GM19025 (cell line): ENCODE results near the gene F9.
"Not testable (repeated sequence)": the region's sequence is repeated elsewhere in the genome, so short reads cannot be mapped to it uniquely, and the experiment has no call there.

Source experiments
- ATAC-seq: cut with Tn5 transposase; IDR thresholded peaks from one replicate; pipeline ENCODE4 v1.9.1; 2021; ENCODE audit warnings: mild to moderate bottlenecking, low read depth, moderate library complexity; ENCODE audit not compliant: unreplicated experiment

The F9 gene

GRCh38 chrX:139530550-139530949 is at the start of gene F9:
F9 (plus strand) TSS chrX:139530739; CDS start chrX:139530765, 26 bp downstream.
- no peak for ATAC-seq

GRCh38 chrX:139483699-139484098 is 46.8 kb upstream of the F9 start:
- ATAC-seq = no peak

- ATAC-seq = no peak
Measured at GRCh38 chrX:139484591-139484990, 45.9 kb upstream of the F9 start.

- no peak for ATAC-seq
Measured at GRCh38 chrX:139495324-139495723, 35.2 kb upstream of the F9 start.

- no peak for ATAC-seq
Measured at GRCh38 chrX:139506333-139506732, 24.2 kb upstream of the F9 start.

GRCh38 chrX:139508099-139508498 is 22.4 kb upstream of the F9 start:
- no peak for ATAC-seq

- no peak for ATAC-seq
Measured at GRCh38 chrX:139518475-139518874, 12.1 kb upstream of the F9 start.

GRCh38 chrX:139528829-139529228 is 1.7 kb upstream of the F9 start:
- ATAC-seq = not testable (repeated sequence)

GRCh38 chrX:139532834-139533233 is 2.3 kb downstream of the F9 start:
- no peak for ATAC-seq

- ATAC-seq = no peak
Measured at GRCh38 chrX:139533444-139533843, 2.9 kb downstream of the F9 start.

- peak; percentile 53 for ATAC-seq
Measured at GRCh38 chrX:139538907-139539790, 8.6 kb downstream of the F9 start.

GRCh38 chrX:139542652-139543051 is 12.1 kb downstream of the F9 start:
- ATAC-seq = no peak

- no peak for ATAC-seq
Measured at GRCh38 chrX:139543920-139544319, 13.4 kb downstream of the F9 start.

GRCh38 chrX:139544591-139544990 is 14.1 kb downstream of the F9 start:
- ATAC-seq = no peak

- ATAC-seq = peak; percentile 8
Measured at GRCh38 chrX:139554376-139554775, 23.8 kb downstream of the F9 start.

- no peak for ATAC-seq
Measured at GRCh38 chrX:139554991-139555675, 24.6 kb downstream of the F9 start.

GRCh38 chrX:139559383-139560042 is 29.0 kb downstream of the F9 start:
- ATAC-seq = no peak

GRCh38 chrX:139560221-139560620 is 29.7 kb downstream of the F9 start:
- no peak for ATAC-seq

- no peak for ATAC-seq
Measured at GRCh38 chrX:139563251-139563650, 32.7 kb downstream of the F9 start.

- no peak for ATAC-seq
Measured at GRCh38 chrX:139566981-139567380, 36.4 kb downstream of the F9 start.

GRCh38 chrX:139581068-139581467 is 50.5 kb downstream of the F9 start:
- no peak for ATAC-seq
